ENCODE measurements around the gene RPL28.

DNA sequence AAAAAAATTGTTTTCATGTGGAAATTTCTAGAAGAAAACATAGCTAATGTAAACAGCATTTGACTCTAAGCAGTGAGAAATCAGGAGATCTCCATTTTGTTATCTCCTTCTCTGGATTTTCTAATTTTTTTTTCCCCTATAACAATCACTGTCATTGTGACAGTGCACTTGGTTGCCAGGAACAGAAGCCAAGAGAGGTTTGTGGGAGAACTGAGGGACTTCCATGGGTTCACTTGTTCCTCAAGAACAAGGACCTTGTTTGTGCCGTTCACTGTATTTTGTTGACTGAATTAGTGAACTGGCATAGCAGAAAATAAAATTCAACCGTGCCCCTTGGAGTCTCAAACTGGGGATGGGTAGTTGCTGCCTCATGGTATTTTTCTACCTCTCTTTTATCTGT is 40.3 kb downstream of the RPL28 start:
- TF ChIP-seq, protein P1, sequence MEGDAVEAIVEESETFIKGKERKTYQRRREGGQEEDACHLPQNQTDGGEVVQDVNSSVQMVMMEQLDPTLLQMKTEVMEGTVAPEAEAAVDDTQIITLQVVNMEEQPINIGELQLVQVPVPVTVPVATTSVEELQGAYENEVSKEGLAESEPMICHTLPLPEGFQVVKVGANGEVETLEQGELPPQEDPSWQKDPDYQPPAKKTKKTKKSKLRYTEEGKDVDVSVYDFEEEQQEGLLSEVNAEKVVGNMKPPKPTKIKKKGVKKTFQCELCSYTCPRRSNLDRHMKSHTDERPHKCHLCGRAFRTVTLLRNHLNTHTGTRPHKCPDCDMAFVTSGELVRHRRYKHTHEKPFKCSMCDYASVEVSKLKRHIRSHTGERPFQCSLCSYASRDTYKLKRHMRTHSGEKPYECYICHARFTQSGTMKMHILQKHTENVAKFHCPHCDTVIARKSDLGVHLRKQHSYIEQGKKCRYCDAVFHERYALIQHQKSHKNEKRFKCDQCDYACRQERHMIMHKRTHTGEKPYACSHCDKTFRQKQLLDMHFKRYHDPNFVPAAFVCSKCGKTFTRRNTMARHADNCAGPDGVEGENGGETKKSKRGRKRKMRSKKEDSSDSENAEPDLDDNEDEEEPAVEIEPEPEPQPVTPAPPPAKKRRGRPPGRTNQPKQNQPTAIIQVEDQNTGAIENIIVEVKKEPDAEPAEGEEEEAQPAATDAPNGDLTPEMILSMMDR (IDR thresholded peaks at IDR 0.05; ENCODE audit: borderline replicate concordance, extremely low read depth, low read length, poor library complexity, severe bottlenecking) = no peak
- no peak for TF ChIP-seq EZH2 (IDR thresholded peaks at IDR 0.05; ENCODE audit: borderline replicate concordance, low read depth, low read length, severe bottlenecking)
